HepG2 (cell line): ENCODE measurements around the gene SH2D3A. TPM values are rescaled to one million over a fixed set of nuclear protein-coding genes. Genes with fewer than 3 reads are reported as not detected.
A peak's percentile ranks its signal among the peaks of the same experiment; 100 is the strongest.

Experiments
- ADNP ChIP-seq: sonication (generic); formaldehyde crosslinking; IDR thresholded peaks from 2 replicates; pipeline ENCODE4 v1.4.0; 2020; ENCODE audit warnings: missing genetic modification reagents
- ATF7 ChIP-seq, 2 experiments: fragments of 450-650 bp in 1 of 2; sonication (generic) in 1 of 2; formaldehyde crosslinking in 1 of 2; IDR thresholded peaks; 2 replicates each; pipeline versions ENCODE4 v1.4.0 to v1.6.1; 2016 to 2020; ENCODE audit warnings: antibody characterized with exemption in 1 of 2, mild to moderate bottlenecking in 1 of 2, missing genetic modification reagents in 1 of 2
- CHD2 ChIP-seq: IDR thresholded peaks from 2 replicates; pipeline ENCODE4 v1.6.1; 2011; ENCODE audit warnings: low read depth, low read length, improper control_type of control experiment
- CHD4 ChIP-seq: fragments of 200-600 bp; sonication (generic); IDR thresholded peaks from 2 replicates; pipeline ENCODE4 v1.7.0; 2017; ENCODE audit warnings: mild to moderate bottlenecking, low read length, borderline replicate concordance
- IKZF1 ChIP-seq: fragments of 450-650 bp; IDR thresholded peaks from 2 replicates; pipeline ENCODE4 v1.7.1; 2016
- NFKBIZ ChIP-seq: IDR thresholded peaks from 2 replicates; pipeline ENCODE4 v1.6.1; 2018; ENCODE audit warnings: missing genetic modification reagents, missing compliant biosample characterization
- RBAK ChIP-seq: sonication (generic); formaldehyde crosslinking; IDR thresholded peaks from 2 replicates; pipeline ENCODE4 v1.5.1; 2020; ENCODE audit warnings: mild to moderate bottlenecking, missing genetic modification reagents
- SNAPC4 ChIP-seq: sonication (generic); formaldehyde crosslinking; IDR thresholded peaks from 2 replicates; pipeline ENCODE4 v1.4.0; 2020; ENCODE audit warnings: mild to moderate bottlenecking, missing genetic modification reagents
- XRCC5 ChIP-seq: fragments of 200-400 bp; formaldehyde crosslinking; optimal IDR thresholded peaks from 2 replicates; pipeline ENCODE3; 2017; ENCODE audit warnings: mild to moderate bottlenecking, low read length
- ZNF251 ChIP-seq: sonication (generic); formaldehyde crosslinking; IDR thresholded peaks from 2 replicates; pipeline ENCODE4 v1.9.0; 2021; ENCODE audit warnings: mild to moderate bottlenecking, missing genetic modification reagents
- ZNF335 ChIP-seq: sonication (generic); formaldehyde crosslinking; IDR thresholded peaks from 2 replicates; pipeline ENCODE4 v1.4.0; 2020; ENCODE audit warnings: missing genetic modification reagents
- ZNF468 ChIP-seq: sonication (generic); formaldehyde crosslinking; IDR thresholded peaks from 2 replicates; pipeline ENCODE4 v1.8.0; 2022; ENCODE audit warnings: mild to moderate bottlenecking, moderate library complexity, missing genetic modification reagents
- polyA plus RNA-seq, 8 experiments: library from polyadenylated mRNA; depleted of rRNA in 3 of 8; stranded (reverse) in 7 of 8; unstranded in 1 of 8; fragments of >200 nt; fragmentation: Illumina TruSeq in 4 of 8; extraction: Trizol in 4 of 8; gene quantifications; 2 replicates each; pipeline versions ENCODE4 v1.2.1 to v1.2.3, GENCODE V29; 2011 to 2016; ENCODE audit warnings: low read depth in 4 of 8, missing spikeins in 1 of 8, mixed read lengths in 1 of 8; ENCODE audit not compliant: insufficient read depth in 1 of 8
- total RNA-seq, 5 experiments: library from RNA; depleted of rRNA; stranded (reverse); fragments of >200 nt; fragmentation: Illumina TruSeq; extraction: Trizol; gene quantifications; 2 replicates each; pipeline ENCODE4 v1.2.3, GENCODE V29; 2016; ENCODE audit warnings: low read depth in 1 of 5
- TF ChIP-seq, protein P1 (sequence below): fragments of 450-650 bp; IDR thresholded peaks from 2 replicates; pipeline ENCODE4 v1.6.1; 2017; ENCODE audit warnings: mild to moderate bottlenecking
- TF ChIP-seq, protein P2 (sequence below): sonication (generic); formaldehyde crosslinking; IDR thresholded peaks from 2 replicates; pipeline ENCODE4 v1.5.0; 2020; ENCODE audit warnings: mild to moderate bottlenecking, missing genetic modification reagents
- TF ChIP-seq, protein P3 (sequence below): sonication (generic); formaldehyde crosslinking; IDR thresholded peaks from 2 replicates; pipeline ENCODE4 v1.9.0; 2022; ENCODE audit warnings: low read depth, missing genetic modification reagents

Gene SH2D3A
- total and polyA plus RNA-seq, 2 of the 13 experiments (the other 11 are each of a cell fraction or from before 2014, with no cell fraction given), result 1.0 to 2.2 TPM

GRCh38 chr19:6753178-6754031, 13.8 kb downstream of the SH2D3A start (continued):
- TF ChIP-seq, protein P1, sequence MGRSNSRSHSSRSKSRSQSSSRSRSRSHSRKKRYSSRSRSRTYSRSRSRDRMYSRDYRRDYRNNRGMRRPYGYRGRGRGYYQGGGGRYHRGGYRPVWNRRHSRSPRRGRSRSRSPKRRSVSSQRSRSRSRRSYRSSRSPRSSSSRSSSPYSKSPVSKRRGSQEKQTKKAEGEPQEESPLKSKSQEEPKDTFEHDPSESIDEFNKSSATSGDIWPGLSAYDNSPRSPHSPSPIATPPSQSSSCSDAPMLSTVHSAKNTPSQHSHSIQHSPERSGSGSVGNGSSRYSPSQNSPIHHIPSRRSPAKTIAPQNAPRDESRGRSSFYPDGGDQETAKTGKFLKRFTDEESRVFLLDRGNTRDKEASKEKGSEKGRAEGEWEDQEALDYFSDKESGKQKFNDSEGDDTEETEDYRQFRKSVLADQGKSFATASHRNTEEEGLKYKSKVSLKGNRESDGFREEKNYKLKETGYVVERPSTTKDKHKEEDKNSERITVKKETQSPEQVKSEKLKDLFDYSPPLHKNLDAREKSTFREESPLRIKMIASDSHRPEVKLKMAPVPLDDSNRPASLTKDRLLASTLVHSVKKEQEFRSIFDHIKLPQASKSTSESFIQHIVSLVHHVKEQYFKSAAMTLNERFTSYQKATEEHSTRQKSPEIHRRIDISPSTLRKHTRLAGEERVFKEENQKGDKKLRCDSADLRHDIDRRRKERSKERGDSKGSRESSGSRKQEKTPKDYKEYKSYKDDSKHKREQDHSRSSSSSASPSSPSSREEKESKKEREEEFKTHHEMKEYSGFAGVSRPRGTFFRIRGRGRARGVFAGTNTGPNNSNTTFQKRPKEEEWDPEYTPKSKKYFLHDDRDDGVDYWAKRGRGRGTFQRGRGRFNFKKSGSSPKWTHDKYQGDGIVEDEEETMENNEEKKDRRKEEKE, result no peak
- TF ChIP-seq IKZF1, result no peak
- TF ChIP-seq ZNF468 (CRISPR knock-in tag), result 0 out of 2 replicates have a peak, but pooled peaks have one; percentile 44
- TF ChIP-seq, protein P2, sequence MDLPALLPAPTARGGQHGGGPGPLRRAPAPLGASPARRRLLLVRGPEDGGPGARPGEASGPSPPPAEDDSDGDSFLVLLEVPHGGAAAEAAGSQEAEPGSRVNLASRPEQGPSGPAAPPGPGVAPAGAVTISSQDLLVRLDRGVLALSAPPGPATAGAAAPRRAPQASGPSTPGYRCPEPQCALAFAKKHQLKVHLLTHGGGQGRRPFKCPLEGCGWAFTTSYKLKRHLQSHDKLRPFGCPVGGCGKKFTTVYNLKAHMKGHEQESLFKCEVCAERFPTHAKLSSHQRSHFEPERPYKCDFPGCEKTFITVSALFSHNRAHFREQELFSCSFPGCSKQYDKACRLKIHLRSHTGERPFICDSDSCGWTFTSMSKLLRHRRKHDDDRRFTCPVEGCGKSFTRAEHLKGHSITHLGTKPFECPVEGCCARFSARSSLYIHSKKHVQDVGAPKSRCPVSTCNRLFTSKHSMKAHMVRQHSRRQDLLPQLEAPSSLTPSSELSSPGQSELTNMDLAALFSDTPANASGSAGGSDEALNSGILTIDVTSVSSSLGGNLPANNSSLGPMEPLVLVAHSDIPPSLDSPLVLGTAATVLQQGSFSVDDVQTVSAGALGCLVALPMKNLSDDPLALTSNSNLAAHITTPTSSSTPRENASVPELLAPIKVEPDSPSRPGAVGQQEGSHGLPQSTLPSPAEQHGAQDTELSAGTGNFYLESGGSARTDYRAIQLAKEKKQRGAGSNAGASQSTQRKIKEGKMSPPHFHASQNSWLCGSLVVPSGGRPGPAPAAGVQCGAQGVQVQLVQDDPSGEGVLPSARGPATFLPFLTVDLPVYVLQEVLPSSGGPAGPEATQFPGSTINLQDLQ (CRISPR knock-in tag), result no peak
- TF ChIP-seq ZNF335 (CRISPR knock-in tag), result peak; percentile 45; the same call in 1 of the 2 replicates
- peak; percentile 33; the same call in 1 of the 2 replicates for TF ChIP-seq CHD2
- TF ChIP-seq XRCC5, result peak; percentile 61
- TF ChIP-seq RBAK (CRISPR knock-in tag), result no peak; the same call in 1 of the 2 replicates
- no peak for TF ChIP-seq ATF7 (IDR thresholded peaks at IDR 0.05)
- TF ChIP-seq ATF7 (CRISPR knock-in tag; IDR thresholded peaks at IDR 0.05), result no peak
- TF ChIP-seq SNAPC4, result no peak
- no peak for TF ChIP-seq ADNP
- TF ChIP-seq, protein P3, sequence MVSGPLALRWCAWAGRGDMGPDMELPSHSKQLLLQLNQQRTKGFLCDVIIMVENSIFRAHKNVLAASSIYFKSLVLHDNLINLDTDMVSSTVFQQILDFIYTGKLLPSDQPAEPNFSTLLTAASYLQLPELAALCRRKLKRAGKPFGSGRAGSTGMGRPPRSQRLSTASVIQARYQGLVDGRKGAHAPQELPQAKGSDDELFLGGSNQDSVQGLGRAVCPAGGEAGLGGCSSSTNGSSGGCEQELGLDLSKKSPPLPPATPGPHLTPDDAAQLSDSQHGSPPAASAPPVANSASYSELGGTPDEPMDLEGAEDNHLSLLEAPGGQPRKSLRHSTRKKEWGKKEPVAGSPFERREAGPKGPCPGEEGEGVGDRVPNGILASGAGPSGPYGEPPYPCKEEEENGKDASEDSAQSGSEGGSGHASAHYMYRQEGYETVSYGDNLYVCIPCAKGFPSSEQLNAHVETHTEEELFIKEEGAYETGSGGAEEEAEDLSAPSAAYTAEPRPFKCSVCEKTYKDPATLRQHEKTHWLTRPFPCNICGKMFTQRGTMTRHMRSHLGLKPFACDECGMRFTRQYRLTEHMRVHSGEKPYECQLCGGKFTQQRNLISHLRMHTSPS (CRISPR knock-in tag), result 0 out of 2 replicates have a peak, but pooled peaks have one; percentile 29
- no peak for TF ChIP-seq CHD4
- TF ChIP-seq NFKBIZ, result no peak
- no peak for TF ChIP-seq ZNF251
